GM21526 (cell line): ENCODE results near the gene FCAR.
"Not testable (repeated sequence)": the region's sequence is repeated elsewhere in the genome, so short reads cannot be mapped to it uniquely, and the experiment has no call there.

Experiments used
- ATAC-seq: cut with Tn5 transposase; IDR thresholded peaks from one replicate; pipeline ENCODE4 v1.9.1; 2021; ENCODE audit warnings: moderate library complexity; ENCODE audit not compliant: unreplicated experiment, low FRiP score

Gene FCAR

GRCh38 chr19:54873990-54874389 is at the start of gene FCAR:
Gene FCAR (plus strand): TSS chr19:54874235. CDS start chr19:54874290, 55 bp downstream.
- ATAC-seq = no peak

- not testable (repeated sequence) for ATAC-seq
Observed at GRCh38 chr19:54824416-54824815, 49.6 kb upstream of the FCAR start.

- ATAC-seq = not testable (repeated sequence)
Observed at GRCh38 chr19:54825326-54825725, 48.7 kb upstream of the FCAR start.

GRCh38 chr19:54828064-54828463 is 46.0 kb upstream of the FCAR start:
- not testable (repeated sequence) for ATAC-seq

DNA sequence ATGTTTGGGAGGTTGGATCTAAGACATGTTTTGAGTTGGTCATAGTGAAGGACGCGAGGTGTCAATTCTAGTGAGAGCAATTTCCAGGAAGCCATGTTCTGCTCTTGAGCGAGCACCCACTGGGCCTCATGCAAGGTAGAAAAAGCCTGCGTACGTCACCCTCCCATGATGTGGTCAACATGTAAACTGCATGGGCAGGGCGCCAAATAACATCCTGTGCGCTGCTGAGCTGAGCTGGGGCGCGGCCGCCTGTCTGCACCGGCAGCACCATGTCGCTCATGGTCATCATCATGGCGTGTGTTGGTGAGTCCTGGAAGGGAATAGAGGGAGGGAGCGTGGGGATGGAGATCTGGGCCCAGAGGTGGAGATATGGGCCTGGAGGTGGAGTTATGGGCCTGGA is 41.5 kb upstream of the FCAR start, which contains the start of gene KIR2DS4:
Gene KIR2DS4, plus strand, starts transcription at position 181 of the 400 bp plus-strand sequence.
- ATAC-seq = not testable (repeated sequence)

- not testable (repeated sequence) for ATAC-seq
Observed at GRCh38 chr19:54835126-54835525, 38.9 kb upstream of the FCAR start.

- not testable (repeated sequence) for ATAC-seq
Observed at GRCh38 chr19:54837522-54837921, 36.5 kb upstream of the FCAR start.

DNA sequence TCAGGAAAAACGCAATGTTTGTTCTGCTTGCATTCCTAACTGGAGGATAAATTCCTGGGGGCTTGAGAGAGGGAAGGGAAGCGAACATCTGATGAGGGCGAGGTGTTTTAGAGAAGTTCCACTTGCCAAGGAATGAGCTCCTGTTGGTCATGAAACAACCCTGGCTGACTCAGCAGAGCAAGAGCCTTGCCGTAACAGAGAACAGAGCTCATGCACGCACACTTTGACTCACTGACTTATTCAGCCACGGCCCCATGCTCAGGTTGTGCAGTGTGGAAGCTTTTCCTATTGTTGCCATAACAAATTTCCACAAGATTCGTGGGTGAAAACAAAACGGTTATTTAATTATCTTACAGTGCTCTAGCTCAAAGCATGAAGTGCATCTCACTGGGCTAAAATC is 30.9 kb upstream of the FCAR start:
- not testable (repeated sequence) for ATAC-seq

DNA sequence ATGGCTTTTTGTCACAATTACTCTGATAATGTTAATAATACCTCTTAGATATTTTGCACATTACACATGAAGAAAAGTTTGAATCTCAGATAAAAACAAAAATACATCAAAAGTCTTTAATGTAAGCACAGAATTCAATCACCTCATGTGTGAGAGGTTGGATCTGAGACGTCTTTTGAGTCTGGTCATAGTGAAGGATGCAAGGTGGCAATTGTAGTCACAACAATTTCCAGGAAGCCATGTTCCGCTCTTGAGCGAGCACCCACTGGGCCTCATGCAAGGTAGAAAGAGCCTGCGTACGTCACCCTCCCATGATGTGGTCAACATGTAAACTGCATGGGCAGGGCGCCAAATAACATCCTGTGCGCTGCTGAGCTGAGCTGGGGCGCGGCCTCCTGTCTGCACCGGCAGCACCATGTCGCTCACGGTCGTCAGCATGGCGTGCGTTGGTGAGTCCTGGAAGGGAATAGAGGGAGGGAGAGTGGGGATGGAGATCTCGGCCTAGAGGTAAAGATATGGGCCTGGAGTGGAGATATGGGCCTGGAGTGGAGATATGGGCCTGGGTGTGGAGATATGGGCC is 23.9 kb upstream of the FCAR start, which contains the start of gene KIR3DL2:
Gene KIR3DL2, plus strand, starts transcription at position 383 of the 580 bp plus-strand sequence. Its CDS starts 33 bp downstream, at position 416.
- ATAC-seq = not testable (repeated sequence)

- ATAC-seq = no peak
Observed at GRCh38 chr19:54850930-54851329, 23.1 kb upstream of the FCAR start.

DNA sequence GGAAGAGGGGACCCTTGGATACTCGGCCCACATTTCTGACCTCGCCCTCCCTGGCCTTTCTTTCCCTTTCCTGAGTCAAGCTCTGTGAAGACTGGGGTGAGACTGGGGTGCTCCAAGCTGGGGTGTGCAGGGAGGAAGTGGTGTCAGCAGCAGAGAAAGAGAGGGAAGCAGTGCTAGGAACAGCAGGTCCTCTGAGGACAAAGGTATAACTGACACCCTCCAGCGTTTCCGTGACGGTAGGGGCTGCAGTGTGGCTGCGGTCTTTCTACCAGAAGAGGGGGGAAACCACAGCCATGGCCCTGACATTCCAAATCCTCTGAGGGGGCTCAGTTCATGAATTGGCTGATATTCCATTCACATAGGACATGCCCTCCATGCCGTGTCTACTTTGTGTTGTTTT is 22.7 kb upstream of the FCAR start:
- no peak for ATAC-seq

- not testable (repeated sequence) for ATAC-seq
Observed at GRCh38 chr19:54855241-54855640, 18.8 kb upstream of the FCAR start.

- ATAC-seq = not testable (repeated sequence)
Observed at GRCh38 chr19:54858476-54858875, 15.6 kb upstream of the FCAR start.

GRCh38 chr19:54859421-54859820 is 14.6 kb upstream of the FCAR start:
- ATAC-seq = not testable (repeated sequence)

- ATAC-seq = not testable (repeated sequence)
Observed at GRCh38 chr19:54863459-54863858, 10.6 kb upstream of the FCAR start.

DNA sequence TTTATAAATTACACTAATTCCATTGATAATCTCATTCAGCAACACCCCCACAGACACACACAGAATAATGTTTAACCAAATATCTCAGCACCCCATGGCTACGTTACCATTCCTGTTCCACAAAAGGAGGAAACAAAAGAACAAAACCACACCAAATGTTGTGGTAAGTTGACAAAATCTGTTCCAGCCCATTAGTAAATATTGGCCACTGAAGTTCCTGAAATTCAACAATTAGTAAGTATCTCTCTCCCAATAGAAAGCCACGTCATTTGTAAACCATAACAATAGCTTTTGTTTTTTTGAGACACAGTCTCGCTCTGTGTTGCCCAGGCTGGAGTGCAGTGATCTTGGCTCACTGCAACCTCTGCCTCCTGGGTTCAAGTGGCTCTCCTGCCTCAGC is 2.3 kb upstream of the FCAR start:
- ATAC-seq = no peak

DNA sequence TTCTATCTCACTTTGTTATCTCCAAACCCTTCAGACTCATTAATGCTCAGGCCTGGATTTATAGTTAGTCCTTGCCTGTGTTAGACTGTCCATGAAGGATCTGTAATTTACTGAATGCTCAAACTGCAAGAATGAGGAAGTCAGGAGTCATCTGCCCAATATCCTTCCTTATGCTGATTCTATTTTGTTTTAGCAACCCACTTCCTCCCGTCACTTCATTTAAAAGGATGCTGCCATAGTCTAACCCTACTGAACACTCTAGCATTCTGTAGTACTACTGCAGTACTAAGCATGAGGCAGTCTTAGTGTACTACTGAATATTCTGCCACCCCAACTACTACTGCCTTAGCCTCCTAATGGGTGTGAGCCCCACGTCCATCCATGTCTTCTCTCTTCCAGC is 1.5 kb downstream of the FCAR start:
- no peak for ATAC-seq

DNA sequence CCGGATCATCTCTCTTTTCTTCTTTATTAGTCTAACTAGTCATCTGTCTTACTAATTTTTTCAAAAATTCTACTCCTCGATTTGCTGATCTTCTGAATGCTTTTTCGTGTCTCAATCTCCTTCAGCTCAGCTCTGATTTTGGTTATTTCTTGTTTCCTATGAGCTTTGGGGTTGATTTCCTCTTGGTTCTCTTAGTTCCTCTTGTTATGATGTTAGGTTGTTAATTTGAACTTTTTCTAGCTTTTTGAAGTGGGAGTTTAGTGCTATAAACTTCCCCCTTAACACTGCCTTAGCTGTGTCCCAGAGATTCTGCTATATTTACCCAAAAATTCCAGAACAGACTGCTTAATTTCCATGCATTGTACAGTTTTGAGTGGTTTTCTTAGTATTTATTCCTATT is 3.4 kb downstream of the FCAR start:
- no peak for ATAC-seq

DNA sequence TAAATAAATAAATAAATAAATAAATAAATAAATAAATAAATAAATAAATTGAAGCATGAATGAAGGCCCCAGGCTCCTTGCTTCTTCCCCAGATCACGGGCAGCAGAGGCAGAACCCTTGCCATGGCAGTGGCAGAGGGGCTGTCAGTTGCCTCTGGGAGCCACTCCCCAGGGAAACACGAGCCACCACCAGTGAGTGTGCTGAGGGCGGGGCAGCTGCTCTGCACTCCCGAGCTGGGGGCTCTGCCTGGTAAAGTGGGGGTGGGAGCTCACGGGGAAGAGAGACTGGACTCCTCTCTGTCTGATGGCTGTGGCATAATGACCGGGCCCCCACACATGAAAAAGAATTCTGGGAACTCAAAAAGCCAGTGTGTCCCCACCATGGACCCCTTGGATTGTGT is 7.8 kb downstream of the FCAR start:
- ATAC-seq = no peak

DNA sequence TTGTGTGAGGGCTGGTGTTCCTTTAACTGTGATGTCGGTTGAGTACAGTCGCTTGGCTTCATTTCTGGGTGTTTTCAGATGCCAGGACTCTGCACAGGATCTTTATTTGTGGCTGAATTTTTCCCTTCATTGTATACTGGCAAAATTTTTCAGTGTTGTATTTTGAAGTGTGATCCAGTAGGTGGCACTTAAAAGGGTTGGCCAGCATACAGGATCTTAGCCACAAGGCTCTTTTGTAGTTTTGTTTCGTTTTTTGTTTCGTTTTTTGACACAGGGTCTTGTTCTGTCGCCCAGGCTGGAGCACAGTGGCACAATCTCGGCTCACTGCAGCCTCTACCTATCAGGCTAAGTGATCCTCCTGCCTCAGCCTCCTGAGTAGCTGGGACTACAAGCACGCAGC is 8.7 kb downstream of the FCAR start:
- no peak for ATAC-seq

DNA sequence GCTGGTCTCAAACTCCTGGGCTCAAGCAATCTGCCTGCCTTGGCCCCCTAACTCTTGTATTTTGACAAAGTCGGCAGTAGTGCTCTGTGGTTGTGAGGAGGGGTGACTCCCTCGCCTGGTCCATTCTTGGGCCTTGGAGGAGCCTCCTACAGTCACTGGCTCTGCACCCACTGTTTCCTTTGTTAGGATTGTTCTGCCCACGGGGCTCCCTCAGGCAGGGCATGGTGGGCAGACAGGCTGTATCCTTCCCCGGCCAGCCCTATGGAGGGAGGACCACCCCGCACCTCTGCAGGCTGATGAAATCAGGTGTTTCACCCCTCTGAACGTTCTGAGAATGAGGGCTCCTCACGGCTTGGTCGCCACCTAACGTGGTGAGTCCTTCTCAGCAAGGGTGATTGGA is 9.2 kb downstream of the FCAR start:
- ATAC-seq = no peak

GRCh38 chr19:54888239-54888638 is 14.2 kb downstream of the FCAR start:
- ATAC-seq = no peak

DNA sequence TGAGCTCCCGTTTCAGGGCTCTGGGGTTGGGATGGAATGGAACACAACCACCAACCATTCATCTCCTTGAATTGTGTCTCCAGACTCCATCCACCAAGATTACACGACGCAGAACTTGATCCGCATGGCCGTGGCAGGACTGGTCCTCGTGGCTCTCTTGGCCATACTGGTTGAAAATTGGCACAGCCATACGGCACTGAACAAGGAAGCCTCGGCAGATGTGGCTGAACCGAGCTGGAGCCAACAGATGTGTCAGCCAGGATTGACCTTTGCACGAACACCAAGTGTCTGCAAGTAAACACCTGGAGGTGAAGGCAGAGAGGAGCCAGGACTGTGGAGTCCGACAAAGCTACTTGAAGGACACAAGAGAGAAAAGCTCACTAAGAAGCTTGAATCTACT is 15.5 kb downstream of the FCAR start:
- ATAC-seq = no peak
